Islet of Langerhans (tissue), 1 donor: ENCODE data around the gene OR1D2.
A peak's percentile ranks its signal among the peaks of the same experiment; 100 is the strongest.
"Not testable (repeated sequence)": the region's sequence is repeated elsewhere in the genome, so short reads cannot be mapped to it uniquely, and the experiment has no call there.

Experiments
- FAIRE-seq: peaks from one replicate; lab custom pipeline; 2011; peaks lifted over from hg19 to GRCh38; lab: Jason Lieb, UNC

The OR1D2 gene, protein sequence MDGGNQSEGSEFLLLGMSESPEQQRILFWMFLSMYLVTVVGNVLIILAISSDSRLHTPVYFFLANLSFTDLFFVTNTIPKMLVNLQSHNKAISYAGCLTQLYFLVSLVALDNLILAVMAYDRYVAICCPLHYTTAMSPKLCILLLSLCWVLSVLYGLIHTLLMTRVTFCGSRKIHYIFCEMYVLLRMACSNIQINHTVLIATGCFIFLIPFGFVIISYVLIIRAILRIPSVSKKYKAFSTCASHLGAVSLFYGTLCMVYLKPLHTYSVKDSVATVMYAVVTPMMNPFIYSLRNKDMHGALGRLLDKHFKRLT

GRCh38 chr17:3104322-3104721, at the start of gene OR1D2:
Gene OR1D2 (minus strand): TSS chr17:3104422. CDS start chr17:3092996, 11,426 bp downstream.
- FAIRE-seq = no peak

GRCh38 chr17:3137494-3137893, 33.3 kb upstream of the OR1D2 start:
- not testable (repeated sequence) for FAIRE-seq

- FAIRE-seq = no peak
These were observed 23.2 kb upstream of the OR1D2 start, which contains the start of gene OR1G1 for GRCh38 chr17:3127451-3127850. Gene OR1G1 (minus strand): TSS chr17:3127551. CDS start chr17:3127551, 0 bp downstream.

DNA sequence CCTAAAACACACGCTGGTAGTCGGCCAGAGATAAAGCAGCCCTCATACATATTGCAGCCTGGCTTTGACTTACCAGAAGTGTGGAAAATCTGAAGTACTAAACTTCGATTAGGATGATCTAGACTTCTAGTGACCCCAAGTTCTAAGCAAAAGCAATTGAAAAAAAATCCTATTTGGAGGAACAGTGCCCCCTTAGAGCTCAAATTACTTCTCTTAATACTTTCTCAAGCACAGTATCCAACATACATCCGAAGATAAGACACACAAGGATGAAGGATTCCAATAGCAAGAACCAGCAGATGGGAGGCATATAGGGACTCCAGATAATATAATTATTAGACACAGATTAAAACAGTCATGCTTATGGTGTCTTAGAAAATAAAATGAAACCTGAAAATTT, 30.4 kb downstream of the OR1D2 start:
- FAIRE-seq = not testable (repeated sequence)

DNA sequence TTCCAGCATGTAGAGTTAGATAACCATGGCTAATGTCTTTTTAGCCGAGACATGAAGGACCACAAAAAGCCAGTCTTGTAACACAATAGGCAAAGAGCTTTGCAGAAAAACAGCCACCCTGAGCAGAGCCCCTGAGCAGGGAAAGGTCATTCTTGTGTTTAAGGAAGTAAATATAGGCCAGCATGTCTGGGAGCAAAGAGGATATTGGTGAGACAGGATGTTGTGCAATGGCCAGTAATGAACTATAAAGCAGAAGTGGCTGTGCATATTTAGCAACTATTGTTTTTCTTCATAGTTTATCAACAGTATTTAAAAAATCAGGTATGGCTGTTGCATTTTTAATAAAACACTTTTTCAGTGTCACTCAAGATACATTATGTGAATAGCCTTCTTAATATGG, 39.0 kb downstream of the OR1D2 start:
- FAIRE-seq = not testable (repeated sequence)

DNA sequence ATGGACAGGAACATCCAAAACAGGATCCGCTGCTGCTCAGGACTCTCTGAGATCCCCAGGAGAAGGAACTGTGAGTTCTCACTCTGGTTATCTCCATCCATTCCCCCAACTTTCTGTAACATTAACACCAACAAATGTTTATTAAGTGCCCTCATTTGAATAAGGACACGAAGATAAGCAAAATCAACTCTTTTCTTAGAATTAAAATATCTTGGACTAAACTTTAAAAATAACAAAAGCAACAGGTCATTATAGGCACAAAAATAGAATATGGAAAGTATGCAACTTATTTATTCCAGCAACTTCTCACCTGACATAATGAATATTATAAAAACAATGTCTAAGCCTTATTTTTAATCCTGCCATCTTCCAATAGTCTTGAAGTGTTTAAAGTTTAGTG, 40.7 kb downstream of the OR1D2 start, which contains the start of gene OR1D5:
Gene OR1D5 (minus strand): TSS at position 101 of the 400 bp plus-strand sequence. CDS start 0 bp downstream, at position 101.
- peak; percentile 55 for FAIRE-seq

- not testable (repeated sequence) for FAIRE-seq
These were observed 41.3 kb downstream of the OR1D2 start for GRCh38 chr17:3062824-3063377.

DNA sequence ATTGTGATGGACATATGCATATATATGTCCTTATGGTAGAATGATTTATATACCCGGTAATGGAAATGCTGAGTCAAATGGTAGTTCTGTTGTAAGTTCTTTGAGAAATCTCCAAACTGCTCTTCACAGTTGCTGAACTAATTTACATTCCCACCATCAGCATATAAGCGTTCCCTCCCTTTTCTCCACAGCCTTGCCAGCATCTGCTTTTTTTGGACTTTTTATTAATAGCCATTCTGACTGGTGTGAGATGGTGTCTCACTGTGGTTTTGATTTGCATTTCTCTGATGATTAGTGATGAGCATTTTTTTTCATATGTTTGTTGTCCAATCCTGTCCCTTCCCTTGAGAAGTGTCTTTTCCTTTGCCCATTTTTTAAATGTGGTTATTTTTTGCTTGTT, 49.4 kb downstream of the OR1D2 start:
- FAIRE-seq = not testable (repeated sequence)

GRCh38 chr17:3049705-3050295, 54.4 kb downstream of the OR1D2 start:
- FAIRE-seq = no peak

DNA sequence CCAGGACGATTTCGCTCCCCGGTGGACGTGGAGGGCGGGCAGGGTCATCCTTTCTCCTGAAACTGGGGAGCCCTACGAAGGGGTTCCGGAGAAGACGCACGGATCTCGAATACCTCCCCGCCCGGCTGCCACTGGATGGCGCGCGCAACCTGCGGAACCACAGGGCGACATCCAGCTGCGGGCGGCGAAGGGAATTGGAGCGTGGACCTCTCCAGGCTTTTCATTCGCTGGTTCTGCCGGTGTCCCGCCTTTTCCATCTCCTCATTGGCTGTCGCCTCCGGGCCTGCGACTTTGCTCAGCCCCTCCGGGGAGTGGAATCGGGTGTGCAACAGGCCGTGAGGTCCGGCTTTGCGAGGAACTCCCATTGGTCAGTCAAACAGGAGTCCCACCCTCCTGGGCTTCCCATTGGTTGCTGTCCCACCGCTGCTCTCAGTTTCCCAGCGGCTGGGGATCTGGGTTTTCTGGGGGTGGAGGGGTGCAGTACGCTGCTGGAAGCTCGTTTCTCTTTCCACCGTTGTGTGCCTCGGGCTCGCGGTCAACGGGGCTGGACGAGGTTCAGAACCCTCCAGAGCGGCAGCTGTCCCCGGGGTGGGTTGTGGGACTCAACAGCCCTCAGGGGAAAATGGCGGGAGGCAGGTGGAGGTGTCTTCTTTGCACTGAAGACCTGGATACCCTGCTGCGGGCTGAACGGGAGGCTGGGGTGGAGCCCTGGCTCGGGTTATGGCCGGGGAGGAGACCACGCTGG, 55.3 kb downstream of the OR1D2 start:
- peak; percentile 90 for FAIRE-seq

- no peak for FAIRE-seq
These were observed 57.5 kb downstream of the OR1D2 start for GRCh38 chr17:3046753-3047152.

- no peak for FAIRE-seq
These were observed 60.4 kb downstream of the OR1D2 start for GRCh38 chr17:3043737-3044365.

GRCh38 chr17:3040882-3041281, 63.3 kb downstream of the OR1D2 start:
- no peak for FAIRE-seq

DNA sequence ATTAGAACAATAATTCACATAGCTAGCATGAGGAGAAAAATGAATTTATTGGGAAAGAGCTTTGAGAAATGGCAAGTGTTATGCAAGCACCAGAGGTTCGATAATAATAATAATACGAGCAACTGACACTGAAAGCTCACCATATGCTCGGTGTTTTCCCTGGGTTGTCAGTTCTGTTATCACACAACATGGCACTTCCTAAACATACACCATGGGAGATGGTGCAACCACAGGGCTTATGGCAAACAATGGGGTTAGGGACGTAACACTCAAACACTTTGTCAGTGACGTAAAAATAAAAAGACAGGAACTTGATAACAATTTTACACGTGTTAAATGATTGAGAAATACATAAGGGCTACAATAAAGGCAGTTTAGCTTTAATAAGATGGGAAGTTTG, 64.5 kb downstream of the OR1D2 start:
- FAIRE-seq = no peak

GRCh38 chr17:3038941-3039340, 65.3 kb downstream of the OR1D2 start:
- FAIRE-seq = no peak
